ENCODE measurements around the gene ATP8B4.

The ATP8B4 gene

GRCh38 chr15:49982584-49982983 is 136.4 kb downstream of the ATP8B4 start:
- no peaks in the 10 kb centered on the region for H3K9me2 ChIP-seq (replicated peaks; ENCODE audit: low read depth, low read length)
- no peaks in the 10 kb centered on the region for H3K27me3 ChIP-seq (ENCODE audit: insufficient read depth, low read length, poor library complexity, severe bottlenecking)
- no peaks in the 10 kb centered on the region for H3K9me3 ChIP-seq (ENCODE audit: insufficient read depth, low read depth, low read length)
- H3F3A ChIP-seq (ENCODE audit: low read depth): no peaks in the 10 kb centered on the region
- no peaks in the 10 kb centered on the region for H4K20me1 ChIP-seq (ENCODE audit: insufficient read depth, low read length, poor library complexity, severe bottlenecking)
- no peaks in the 10 kb centered on the region for H3K79me2 ChIP-seq (ENCODE audit: insufficient read depth, low read length)
- no peak overlapping the region for H2AFZ ChIP-seq (ENCODE audit: low read length)
- no peaks in the 10 kb centered on the region for H3K36me3 ChIP-seq (ENCODE audit: insufficient read depth, low read length)
- H3K4me2 ChIP-seq (ENCODE audit: low read depth, low read length, poor library complexity, severe bottlenecking): no peak overlapping the region
- H3K4me1 ChIP-seq (ENCODE audit: insufficient read depth, low read length, poor library complexity, severe bottlenecking): no peaks in the 10 kb centered on the region
- TF ChIP-seq CTCF (conservative IDR thresholded peaks at IDR 0.05; ENCODE audit: low read length) (no peak), EZH2phosphoT487 (IDR thresholded peaks at IDR 0.05; ENCODE audit: borderline replicate concordance) (no peak)
- H3K9ac ChIP-seq (ENCODE audit: low read depth, low read length, poor library complexity, severe bottlenecking): no peak overlapping the region
- H3K4me3 ChIP-seq (ENCODE audit: low read length, poor library complexity, severe bottlenecking): no peak overlapping the region

- Histone ChIP-seq H4K20me1 (ENCODE audit: insufficient read depth, low read length, poor library complexity, severe bottlenecking) (no peaks in the 10 kb centered on the region), H3K9ac (ENCODE audit: low read depth, low read length, poor library complexity, severe bottlenecking) (no peak overlapping the region), H3K27me3 (ENCODE audit: insufficient read depth, low read length, poor library complexity, severe bottlenecking) (no peaks in the 10 kb centered on the region), H3K4me1 (ENCODE audit: insufficient read depth, low read length, poor library complexity, severe bottlenecking) (no peaks in the 10 kb centered on the region), H3K79me2 (ENCODE audit: insufficient read depth, low read length) (no peaks in the 10 kb centered on the region), H3K36me3 (ENCODE audit: insufficient read depth, low read length) (no peaks in the 10 kb centered on the region), H3K9me2 (replicated peaks; ENCODE audit: low read depth, low read length) (no peaks in the 10 kb centered on the region), H3F3A (ENCODE audit: low read depth) (no peaks in the 10 kb centered on the region), H3K4me3 (ENCODE audit: low read length, poor library complexity, severe bottlenecking) (no peak overlapping the region), H3K9me3 (ENCODE audit: insufficient read depth, low read depth, low read length) (no peaks in the 10 kb centered on the region), H2AFZ (ENCODE audit: low read length) (no peak overlapping the region), H3K4me2 (ENCODE audit: low read depth, low read length, poor library complexity, severe bottlenecking) (no peak overlapping the region)
- TF ChIP-seq CTCF (conservative IDR thresholded peaks at IDR 0.05; ENCODE audit: low read length): no peak
- no peak for TF ChIP-seq EZH2phosphoT487 (IDR thresholded peaks at IDR 0.05; ENCODE audit: borderline replicate concordance)
These were observed 139.2 kb downstream of the ATP8B4 start for GRCh38 chr15:49979705-49980382.

GRCh38 chr15:49978121-49978520 is 140.9 kb downstream of the ATP8B4 start:
- Histone ChIP-seq H3K4me3 (ENCODE audit: low read length, poor library complexity, severe bottlenecking) (no peak overlapping the region), H2AFZ (ENCODE audit: low read length) (no peak overlapping the region), H3K4me2 (ENCODE audit: low read depth, low read length, poor library complexity, severe bottlenecking) (no peak overlapping the region), H3F3A (ENCODE audit: low read depth) (no peaks in the 10 kb centered on the region), H3K9me2 (replicated peaks; ENCODE audit: low read depth, low read length) (no peaks in the 10 kb centered on the region), H3K9ac (ENCODE audit: low read depth, low read length, poor library complexity, severe bottlenecking) (no peak overlapping the region), H3K27me3 (ENCODE audit: insufficient read depth, low read length, poor library complexity, severe bottlenecking) (no peaks in the 10 kb centered on the region), H3K79me2 (ENCODE audit: insufficient read depth, low read length) (no peaks in the 10 kb centered on the region), H3K36me3 (ENCODE audit: insufficient read depth, low read length) (no peaks in the 10 kb centered on the region), H3K9me3 (ENCODE audit: insufficient read depth, low read depth, low read length) (no peaks in the 10 kb centered on the region), H3K4me1 (ENCODE audit: insufficient read depth, low read length, poor library complexity, severe bottlenecking) (no peaks in the 10 kb centered on the region), H4K20me1 (ENCODE audit: insufficient read depth, low read length, poor library complexity, severe bottlenecking) (no peaks in the 10 kb centered on the region)
- TF ChIP-seq CTCF (conservative IDR thresholded peaks at IDR 0.05; ENCODE audit: low read length) (no peak), EZH2phosphoT487 (IDR thresholded peaks at IDR 0.05; ENCODE audit: borderline replicate concordance) (no peak)

Data from Loucy (cell line).